ENCODE results near the gene ZXDC.

GRCh38 chr3:126485956-126486355 is 10.3 kb upstream of the ZXDC start:
- TF ChIP-seq, protein P1, sequence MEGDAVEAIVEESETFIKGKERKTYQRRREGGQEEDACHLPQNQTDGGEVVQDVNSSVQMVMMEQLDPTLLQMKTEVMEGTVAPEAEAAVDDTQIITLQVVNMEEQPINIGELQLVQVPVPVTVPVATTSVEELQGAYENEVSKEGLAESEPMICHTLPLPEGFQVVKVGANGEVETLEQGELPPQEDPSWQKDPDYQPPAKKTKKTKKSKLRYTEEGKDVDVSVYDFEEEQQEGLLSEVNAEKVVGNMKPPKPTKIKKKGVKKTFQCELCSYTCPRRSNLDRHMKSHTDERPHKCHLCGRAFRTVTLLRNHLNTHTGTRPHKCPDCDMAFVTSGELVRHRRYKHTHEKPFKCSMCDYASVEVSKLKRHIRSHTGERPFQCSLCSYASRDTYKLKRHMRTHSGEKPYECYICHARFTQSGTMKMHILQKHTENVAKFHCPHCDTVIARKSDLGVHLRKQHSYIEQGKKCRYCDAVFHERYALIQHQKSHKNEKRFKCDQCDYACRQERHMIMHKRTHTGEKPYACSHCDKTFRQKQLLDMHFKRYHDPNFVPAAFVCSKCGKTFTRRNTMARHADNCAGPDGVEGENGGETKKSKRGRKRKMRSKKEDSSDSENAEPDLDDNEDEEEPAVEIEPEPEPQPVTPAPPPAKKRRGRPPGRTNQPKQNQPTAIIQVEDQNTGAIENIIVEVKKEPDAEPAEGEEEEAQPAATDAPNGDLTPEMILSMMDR (IDR thresholded peaks at IDR 0.05): no peak
- TF ChIP-seq POLR2A (IDR thresholded peaks at IDR 0.05): no peak

All from ovary (tissue), 3 donors.